IMR-90 (cell line): Measurements from ENCODE around the gene C1QTNF1. TPM values are rescaled to one million over a fixed set of nuclear protein-coding genes. Genes with fewer than 3 reads are reported as not detected.
A peak's percentile ranks its signal among the peaks of the same experiment; 100 is the strongest.

Experiments
- ATAC-seq: fragments of 200-7000 bp; cut with Tn5 transposase; 2 replicates; pipeline ENCODE4 v1.9.1; 2020; ENCODE audit warnings: low read depth, mild to moderate bottlenecking, moderate library complexity
- BruUV-seq: library from RNA; stranded (reverse); fragments of 400-500 nt; replicated peaks from 2 replicates; lab custom pipeline; 2021; lab: Mats Ljungman, UMichigan
- CTCF ChIA-PET: fragments of 300-600 bp; formaldehyde crosslinking; extraction: SDS; loops from one replicate; lab custom pipeline; 2021; ENCODE audit warnings: antibody characterized with exemption; lab: Yijun Ruan, JAX
- POLR2A ChIA-PET: fragments of 300-600 bp; sonication (Branson Sonifier 250); formaldehyde crosslinking; loops from one replicate; lab custom pipeline; 2022; ENCODE audit warnings: antibody characterized with exemption; ENCODE audit not compliant: unreplicated experiment; lab: Charles Lee
- DNase-seq: peaks from one replicate; pipeline ENCODE4 v3.0.0; 2013
- H2AFZ ChIP-seq: replicated peaks from 2 replicates; pipeline ENCODE3; 2013; ENCODE audit warnings: low read length, mild to moderate bottlenecking; ENCODE audit not compliant: poor library complexity
- H2AK5ac ChIP-seq: 2 replicates; pipeline ENCODE4 v1.6.1; 2013; ENCODE audit warnings: low read depth, low read length, inconsistent platforms
- H2AK9ac ChIP-seq: replicated peaks from 2 replicates; pipeline ENCODE3; 2013; ENCODE audit warnings: mild to moderate bottlenecking, low read depth, low read length, moderate library complexity; ENCODE audit not compliant: poor library complexity
- H2BK120ac ChIP-seq: 2 replicates; pipeline ENCODE4 v1.6.1; 2013; ENCODE audit warnings: low read depth, low read length, inconsistent platforms
- H2BK15ac ChIP-seq: 3 replicates; pipeline ENCODE4 v1.6.1; 2013; ENCODE audit warnings: low read depth, low read length, inconsistent platforms
- H2BK20ac ChIP-seq: 2 replicates; pipeline ENCODE4 v1.6.1; 2013; ENCODE audit warnings: low read depth, mild to moderate bottlenecking, inconsistent platforms, low read length, moderate library complexity
- H2BK5ac ChIP-seq: 2 replicates; pipeline ENCODE4 v1.6.1; 2013; ENCODE audit warnings: mild to moderate bottlenecking, low read depth, low read length, inconsistent platforms; ENCODE audit not compliant: poor library complexity, severe bottlenecking
- H3K14ac ChIP-seq: replicated peaks from 2 replicates; pipeline ENCODE4 v1.6.1; 2013; ENCODE audit warnings: low read depth, low read length, inconsistent platforms
- H3K18ac ChIP-seq: 2 replicates; pipeline ENCODE4 v1.6.1; 2013; ENCODE audit warnings: low read depth, low read length, control low read depth
- H3K23ac ChIP-seq: 2 replicates; pipeline ENCODE4 v1.6.1; 2013; ENCODE audit warnings: low read depth, low read length, inconsistent platforms
- H3K27ac ChIP-seq: 2 replicates; pipeline ENCODE4 v1.5.1; 2013; ENCODE audit warnings: mild to moderate bottlenecking, control low read depth, low read length; ENCODE audit not compliant: insufficient read depth
- H3K27me3 ChIP-seq: 2 replicates; pipeline ENCODE4 v1.6.1; 2013; ENCODE audit warnings: low read length; ENCODE audit not compliant: control insufficient read depth, insufficient read depth
- H3K36me3 ChIP-seq: 2 replicates; pipeline ENCODE4 v1.6.1; 2013; ENCODE audit warnings: low read length, mixed read lengths; ENCODE audit not compliant: control insufficient read depth, insufficient read depth
- H3K4ac ChIP-seq: 2 replicates; pipeline ENCODE4 v1.6.1; 2013; ENCODE audit warnings: low read depth, low read length, inconsistent platforms
- H3K4me1 ChIP-seq: 2 replicates; pipeline ENCODE4 v1.6.1; 2013; ENCODE audit warnings: low read length, mixed read lengths; ENCODE audit not compliant: control insufficient read depth, insufficient read depth
- H3K4me2 ChIP-seq: 2 replicates; pipeline ENCODE4 v1.6.1; 2013; ENCODE audit warnings: low read depth, mild to moderate bottlenecking, control low read depth, low read length, moderate library complexity
- H3K4me3 ChIP-seq: 2 replicates; pipeline ENCODE4 v1.5.1; 2013; ENCODE audit warnings: low read depth, mild to moderate bottlenecking, control low read depth, low read length, moderate library complexity; ENCODE audit not compliant: insufficient read depth
- H3K56ac ChIP-seq: 2 replicates; pipeline ENCODE4 v1.6.1; 2013; ENCODE audit warnings: low read length, inconsistent platforms; ENCODE audit not compliant: insufficient read depth; ENCODE audit errors: extremely low read depth
- H3K79me1 ChIP-seq, 2 experiments: 2 replicates each; pipeline ENCODE4 v1.6.1; 2013; ENCODE audit warnings: low read length in 2 of 2, inconsistent platforms in 1 of 2, low read depth in 1 of 2
- H3K9ac ChIP-seq: 2 replicates; pipeline ENCODE4 v1.6.1; 2013; ENCODE audit warnings: low read depth, low read length, control low read depth
- H3K9me1 ChIP-seq: 2 replicates; pipeline ENCODE4 v1.6.1; 2013; ENCODE audit warnings: low read length, inconsistent platforms; ENCODE audit not compliant: insufficient read depth
- H3K9me3 ChIP-seq: 2 replicates; pipeline ENCODE4 v1.6.1; 2013; ENCODE audit warnings: low read length; ENCODE audit not compliant: control insufficient read depth, insufficient read depth
- H4K20me1 ChIP-seq: 2 replicates; pipeline ENCODE4 v1.6.1; 2013; ENCODE audit warnings: low read length, inconsistent platforms; ENCODE audit not compliant: insufficient read depth
- H4K5ac ChIP-seq: 2 replicates; pipeline ENCODE4 v1.6.1; 2013; ENCODE audit warnings: mild to moderate bottlenecking, low read depth, low read length, control low read depth
- H4K8ac ChIP-seq, 2 experiments: 2 replicates each; pipeline ENCODE4 v1.6.1; 2013; ENCODE audit warnings: low read depth in 2 of 2, low read length in 2 of 2, control low read depth in 1 of 2, inconsistent platforms in 1 of 2
- H4K91ac ChIP-seq: 2 replicates; pipeline ENCODE4 v1.6.1; 2013; ENCODE audit warnings: low read depth, low read length, inconsistent platforms; ENCODE audit not compliant: insufficient read depth
- BHLHE40 ChIP-seq: fragments of 150-350 bp; IDR thresholded peaks from 2 replicates; pipeline ENCODE4 v1.6.1; 2016; ENCODE audit warnings: mild to moderate bottlenecking, low read depth, low read length
- CEBPB ChIP-seq: IDR thresholded peaks from 2 replicates; pipeline ENCODE4 v1.6.1; 2012; ENCODE audit warnings: low read depth, low read length, improper control_type of control experiment
- CHD1 ChIP-seq: IDR thresholded peaks from 2 replicates; pipeline ENCODE4 v1.6.1; 2012; ENCODE audit warnings: low read depth, low read length, improper control_type of control experiment
- FOS ChIP-seq: fragments of 150-350 bp; IDR thresholded peaks from 2 replicates; pipeline ENCODE4 v1.6.1; 2016; ENCODE audit warnings: low read depth, low read length
- MAFK ChIP-seq: IDR thresholded peaks from 2 replicates; pipeline ENCODE4 v1.6.1; 2012; ENCODE audit warnings: low read depth, low read length, improper control_type of control experiment
- MAZ ChIP-seq: IDR thresholded peaks from 2 replicates; pipeline ENCODE4 v1.6.1; 2012; ENCODE audit warnings: low read depth, mild to moderate bottlenecking, low read length, improper control_type of control experiment, moderate library complexity, borderline replicate concordance
- MXI1 ChIP-seq: IDR thresholded peaks from 2 replicates; pipeline ENCODE4 v1.6.1; 2012; ENCODE audit warnings: low read depth, mild to moderate bottlenecking, low read length, moderate library complexity, borderline replicate concordance
- NFE2L2 ChIP-seq: fragments of 150-350 bp; IDR thresholded peaks from 2 replicates; pipeline ENCODE4 v1.6.1; 2016; ENCODE audit warnings: low read depth, mild to moderate bottlenecking, low read length
- POLR2A ChIP-seq: IDR thresholded peaks from 2 replicates; pipeline ENCODE4 v1.6.1; 2012; ENCODE audit warnings: mild to moderate bottlenecking, low read depth, low read length
- RCOR1 ChIP-seq: IDR thresholded peaks from 2 replicates; pipeline ENCODE4 v1.6.1; 2012; ENCODE audit warnings: mild to moderate bottlenecking, low read length, improper control_type of control experiment; ENCODE audit not compliant: insufficient replicate concordance
- RFX5 ChIP-seq: IDR thresholded peaks from 2 replicates; pipeline ENCODE4 v1.8.0; 2012; ENCODE audit warnings: low read depth, mild to moderate bottlenecking, low read length, moderate library complexity
- SMC3 ChIP-seq: fragments of 150-350 bp; IDR thresholded peaks from 2 replicates; pipeline ENCODE4 v1.6.1; 2016; ENCODE audit warnings: low read depth, mild to moderate bottlenecking, antibody characterized with exemption, low read length, moderate library complexity
- WGBS, 2 experiments: methylation state at CpG; one replicate each; pipeline versions ENCODE4 v1.1.5 to v1.1.7; 2013; ENCODE audit warnings: missing lambda C conversion rate in 2 of 2; ENCODE audit not compliant: insufficient read length in 1 of 2; ENCODE audit errors: extremely low coverage in 2 of 2; 5-methylcytosine and 5-hydroxymethylcytosine counted together
- dilution Hi-C: fragments of 300-500 bp; cut with HindIII; formaldehyde crosslinking; loops from one replicate; pipeline ENCODE4 v1.14.3; 2018; ENCODE audit warnings: low sequenced_read_pairs; ENCODE audit not compliant: unreplicated experiment
- in situ Hi-C: fragments of 300-500 bp; cut with MboI; formaldehyde crosslinking; loops from 3 replicates; pipeline ENCODE4 v1.14.3; 2019; ENCODE audit warnings: low sequenced_read_pairs, inconsistent platforms, mixed read lengths
- intact Hi-C: fragments of 100-400 bp; cut with micrococcal nuclease; formaldehyde crosslinking; loops from 2 replicates; pipeline ENCODE4 v1.10.0; 2022
- polyA plus RNA-seq, 3 experiments: library from polyadenylated mRNA; depleted of rRNA; stranded (reverse); fragments of >200 nt; gene quantifications; 2 replicates each; pipeline ENCODE4 v1.2.3, GENCODE V29; 2012; ENCODE audit warnings: low replicate concordance in 1 of 3
- total RNA-seq: library from RNA; depleted of rRNA; stranded (reverse); fragments of >200 nt; gene quantifications from 2 replicates; pipeline ENCODE4 v1.2.3, GENCODE V29; 2012
- TF ChIP-seq, protein P1 (sequence below): fragments of 150-350 bp; IDR thresholded peaks from 2 replicates; pipeline ENCODE4 v1.6.1; 2017; ENCODE audit warnings: mild to moderate bottlenecking, antibody characterized with exemption, low read length, low read depth
- TF ChIP-seq, protein P2 (sequence below): fragments of 150-350 bp; IDR thresholded peaks from 2 replicates; pipeline ENCODE4 v1.6.1; 2016; ENCODE audit warnings: low read depth, mild to moderate bottlenecking, low read length, moderate library complexity, borderline replicate concordance
- TF ChIP-seq, protein P3 (sequence below): conservative IDR thresholded peaks from 2 replicates; pipeline ENCODE4 v1.5.1; 2012; ENCODE audit warnings: mild to moderate bottlenecking, low read depth, low read length, improper control_type of control experiment

Gene C1QTNF1
- total and polyA plus RNA-seq, 2 of the 4 experiments (the other 2 are of a cell fraction): 3.4 to 8.4 TPM

DNA sequence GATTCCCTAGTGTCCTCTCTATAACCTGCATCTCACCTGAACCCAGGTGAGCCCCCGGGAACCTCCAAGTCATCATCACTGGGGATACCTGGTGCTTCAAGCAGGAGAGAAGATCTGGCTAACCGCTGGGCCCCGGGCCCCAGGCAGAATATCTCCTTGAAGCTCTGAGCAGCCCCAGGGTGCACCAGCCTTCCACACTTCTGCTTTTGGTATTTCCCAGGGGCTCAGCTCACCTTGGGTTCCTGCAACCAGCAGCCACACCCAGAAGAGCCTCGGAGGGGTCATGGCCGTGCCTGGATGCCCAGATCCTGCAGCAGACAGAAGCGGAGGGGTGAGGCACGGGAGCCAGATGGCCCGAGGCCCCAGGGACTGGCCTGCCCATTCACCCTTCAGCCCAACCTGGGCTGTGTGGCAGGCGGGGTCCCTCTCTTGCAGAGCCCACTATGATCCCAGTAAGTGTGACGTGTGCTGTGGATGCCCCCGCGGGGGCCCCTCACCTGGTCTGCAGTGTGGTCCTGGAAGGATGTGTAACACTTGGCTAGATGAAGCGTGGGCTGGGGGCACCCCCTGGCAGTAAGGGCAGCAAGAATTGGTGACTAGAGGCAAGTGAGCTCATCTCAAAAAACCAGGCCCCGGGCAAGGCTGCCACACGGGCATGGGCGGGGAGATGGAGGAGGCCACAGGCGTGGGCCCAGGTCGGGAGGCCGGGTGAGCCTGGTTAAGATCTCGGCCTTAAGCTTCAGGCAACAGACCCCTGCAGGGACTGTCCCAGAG, 46.9 kb upstream of the C1QTNF1 start:
- Histone ChIP-seq H3K9ac (no peak overlapping the region), H4K91ac (no peak overlapping the region), H3K4ac (no peak overlapping the region), H2BK15ac (no peak overlapping the region), H3K23ac (no peak overlapping the region), H2BK20ac (no peak overlapping the region), H3K79me1 (peaks cover 4 to 47% of the 10 kb centered on the region in 2 experiments; a peak in 2 of 4 replicates), H3K14ac (no peak overlapping the region), H2BK120ac (no peak overlapping the region), H2AFZ (no peak overlapping the region), H3K36me3 (peaks cover 5% of the 10 kb centered on the region; the same call in 1 of the 2 replicates), H3K56ac (no peak overlapping the region), H2BK5ac (no peak overlapping the region), H3K9me3 (no peaks in the 10 kb centered on the region), H3K18ac (no peak overlapping the region), H4K5ac (no peak overlapping the region), H3K27ac (no peak overlapping the region), H4K20me1 (no peaks in the 10 kb centered on the region), H4K8ac (no peak overlapping the region), H3K9me1 (peaks cover 18% of the 10 kb centered on the region), H3K27me3 (no peaks in the 10 kb centered on the region), H3K4me1 (peaks cover 31% of the 10 kb centered on the region), H3K4me2 (no peak overlapping the region), H3K4me3 (no peak overlapping the region), H2AK5ac (no peak overlapping the region), H2AK9ac (peak overlapping the region; percentile 62)
- CTCF ChIA-PET: no interaction called here
- BruUV-seq: no TSS peak
- ATAC-seq (no peak), DNase-seq (no peak)
- WGBS, 2 experiments: 85% methylated on average over 6 of the region's 20 CpGs; no CpG with 5 or more reads in 1 of the 2 experiments
- intact Hi-C loops: no loop called here
- in situ Hi-C loops: no loop called here
- dilution Hi-C loops: no loop called here
- POLR2A ChIA-PET: no interaction called here
- TF ChIP-seq FOS (no peak), MAZ (no peak), BHLHE40 (no peak), CEBPB (no peak), MXI1 (no peak), RCOR1 (no peak), RFX5 (no peak), SMC3 (no peak), NFE2L2 (no peak), MAFK (no peak), CHD1 (no peak), POLR2A (no peak)
- TF ChIP-seq, protein P1, sequence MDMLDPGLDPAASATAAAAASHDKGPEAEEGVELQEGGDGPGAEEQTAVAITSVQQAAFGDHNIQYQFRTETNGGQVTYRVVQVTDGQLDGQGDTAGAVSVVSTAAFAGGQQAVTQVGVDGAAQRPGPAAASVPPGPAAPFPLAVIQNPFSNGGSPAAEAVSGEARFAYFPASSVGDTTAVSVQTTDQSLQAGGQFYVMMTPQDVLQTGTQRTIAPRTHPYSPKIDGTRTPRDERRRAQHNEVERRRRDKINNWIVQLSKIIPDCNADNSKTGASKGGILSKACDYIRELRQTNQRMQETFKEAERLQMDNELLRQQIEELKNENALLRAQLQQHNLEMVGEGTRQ: no peak
- TF ChIP-seq, protein P2, sequence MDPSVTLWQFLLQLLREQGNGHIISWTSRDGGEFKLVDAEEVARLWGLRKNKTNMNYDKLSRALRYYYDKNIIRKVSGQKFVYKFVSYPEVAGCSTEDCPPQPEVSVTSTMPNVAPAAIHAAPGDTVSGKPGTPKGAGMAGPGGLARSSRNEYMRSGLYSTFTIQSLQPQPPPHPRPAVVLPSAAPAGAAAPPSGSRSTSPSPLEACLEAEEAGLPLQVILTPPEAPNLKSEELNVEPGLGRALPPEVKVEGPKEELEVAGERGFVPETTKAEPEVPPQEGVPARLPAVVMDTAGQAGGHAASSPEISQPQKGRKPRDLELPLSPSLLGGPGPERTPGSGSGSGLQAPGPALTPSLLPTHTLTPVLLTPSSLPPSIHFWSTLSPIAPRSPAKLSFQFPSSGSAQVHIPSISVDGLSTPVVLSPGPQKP: no peak
- TF ChIP-seq, protein P3, sequence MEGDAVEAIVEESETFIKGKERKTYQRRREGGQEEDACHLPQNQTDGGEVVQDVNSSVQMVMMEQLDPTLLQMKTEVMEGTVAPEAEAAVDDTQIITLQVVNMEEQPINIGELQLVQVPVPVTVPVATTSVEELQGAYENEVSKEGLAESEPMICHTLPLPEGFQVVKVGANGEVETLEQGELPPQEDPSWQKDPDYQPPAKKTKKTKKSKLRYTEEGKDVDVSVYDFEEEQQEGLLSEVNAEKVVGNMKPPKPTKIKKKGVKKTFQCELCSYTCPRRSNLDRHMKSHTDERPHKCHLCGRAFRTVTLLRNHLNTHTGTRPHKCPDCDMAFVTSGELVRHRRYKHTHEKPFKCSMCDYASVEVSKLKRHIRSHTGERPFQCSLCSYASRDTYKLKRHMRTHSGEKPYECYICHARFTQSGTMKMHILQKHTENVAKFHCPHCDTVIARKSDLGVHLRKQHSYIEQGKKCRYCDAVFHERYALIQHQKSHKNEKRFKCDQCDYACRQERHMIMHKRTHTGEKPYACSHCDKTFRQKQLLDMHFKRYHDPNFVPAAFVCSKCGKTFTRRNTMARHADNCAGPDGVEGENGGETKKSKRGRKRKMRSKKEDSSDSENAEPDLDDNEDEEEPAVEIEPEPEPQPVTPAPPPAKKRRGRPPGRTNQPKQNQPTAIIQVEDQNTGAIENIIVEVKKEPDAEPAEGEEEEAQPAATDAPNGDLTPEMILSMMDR: no peak
